Loucy (cell line): ENCODE results near the gene EFHC2.
A peak's percentile ranks its signal among the peaks of the same experiment; 100 is the strongest.

Experiments used
- H2AFZ ChIP-seq: fragments of 200-600 bp; sonication (generic); 2 replicates; pipeline ENCODE4 v1.6.0; 2016; ENCODE audit warnings: antibody characterized with exemption, mild to moderate bottlenecking, low read length, moderate library complexity
- H3F3A ChIP-seq: fragments of 200-600 bp; 2 replicates; pipeline ENCODE4 v1.6.0; 2016; ENCODE audit warnings: antibody characterized with exemption, low read depth, mild to moderate bottlenecking
- H3K27me3 ChIP-seq: fragments of 200-600 bp; sonication (generic); 2 replicates; pipeline ENCODE4 v1.6.1; 2014; ENCODE audit warnings: low read length, mild to moderate bottlenecking; ENCODE audit not compliant: insufficient read depth, poor library complexity, severe bottlenecking
- H3K36me3 ChIP-seq: fragments of 200-600 bp; sonication (generic); 2 replicates; pipeline ENCODE4 v1.6.1; 2016; ENCODE audit warnings: low read length; ENCODE audit not compliant: insufficient read depth
- H3K4me1 ChIP-seq: fragments of 200-600 bp; sonication (generic); 2 replicates; pipeline ENCODE4 v1.5.1; 2014; ENCODE audit warnings: low read length, mild to moderate bottlenecking; ENCODE audit not compliant: insufficient read depth, poor library complexity, severe bottlenecking
- H3K4me2 ChIP-seq: fragments of 200-600 bp; sonication (generic); 2 replicates; pipeline ENCODE4 v1.6.0; 2014; ENCODE audit warnings: antibody characterized with exemption, low read length, low read depth, mild to moderate bottlenecking; ENCODE audit not compliant: poor library complexity, severe bottlenecking
- H3K4me3 ChIP-seq: fragments of 200-600 bp; sonication (generic); 2 replicates; pipeline ENCODE4 v1.5.1; 2014; ENCODE audit warnings: low read length, mild to moderate bottlenecking, mixed read lengths; ENCODE audit not compliant: poor library complexity, severe bottlenecking
- H3K79me2 ChIP-seq: fragments of 200-600 bp; sonication (generic); 2 replicates; pipeline ENCODE4 v1.6.1; 2014; ENCODE audit warnings: low read length; ENCODE audit not compliant: insufficient read depth
- H3K9ac ChIP-seq: fragments of 200-600 bp; sonication (generic); 2 replicates; pipeline ENCODE4 v1.6.0; 2014; ENCODE audit warnings: mild to moderate bottlenecking, low read depth, low read length, moderate library complexity; ENCODE audit not compliant: poor library complexity, severe bottlenecking
- H3K9me2 ChIP-seq: fragments of 200-600 bp; sonication (generic); replicated peaks from 2 replicates; pipeline ENCODE4 v1.6.1; 2016; ENCODE audit warnings: low read depth, low read length, mixed read lengths
- H3K9me3 ChIP-seq: fragments of 200-600 bp; sonication (generic); 2 replicates; pipeline ENCODE4 v1.6.1; 2014; ENCODE audit warnings: mild to moderate bottlenecking, antibody characterized with exemption, low read length, low read depth; ENCODE audit not compliant: insufficient read depth
- H4K20me1 ChIP-seq: fragments of 200-600 bp; sonication (generic); 2 replicates; pipeline ENCODE4 v1.6.0; 2014; ENCODE audit warnings: antibody characterized with exemption, low read length, mild to moderate bottlenecking; ENCODE audit not compliant: insufficient read depth, poor library complexity, severe bottlenecking
- CTCF ChIP-seq: fragments of 200-600 bp; sonication (generic); conservative IDR thresholded peaks from 2 replicates; pipeline ENCODE4 v1.5.1; 2014; ENCODE audit warnings: mild to moderate bottlenecking, antibody characterized with exemption, low read length
- EZH2phosphoT487 ChIP-seq: fragments of 200-600 bp; IDR thresholded peaks from 2 replicates; pipeline ENCODE4 v1.6.1; 2018; ENCODE audit warnings: antibody characterized with exemption, mild to moderate bottlenecking, moderate library complexity, borderline replicate concordance

Gene EFHC2

DNA sequence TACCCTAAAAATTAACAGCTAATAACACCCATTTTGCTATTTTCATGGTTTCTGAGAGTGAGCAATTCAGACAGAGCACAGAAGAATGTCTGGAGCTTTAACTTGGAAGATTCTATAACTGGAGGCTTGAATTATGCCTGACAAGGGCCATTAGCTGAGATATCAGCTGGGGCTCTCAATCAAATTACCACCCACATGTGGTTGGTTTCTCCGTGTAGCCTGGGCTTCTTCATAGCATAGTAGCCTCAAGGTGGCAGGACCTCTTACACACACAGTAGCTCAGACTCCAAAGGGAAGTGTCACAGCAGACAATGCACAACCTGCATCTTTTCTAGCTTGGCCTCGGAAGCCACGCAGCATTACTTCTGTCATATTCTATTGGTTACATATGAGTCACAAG is 127.3 kb downstream of the EFHC2 start:
- Histone ChIP-seq H3K4me2 (no peak overlapping the region), H2AFZ (no peak overlapping the region), H3K36me3 (no peaks in the 10 kb centered on the region), H3K4me1 (peaks cover 12% of the 10 kb centered on the region), H3K9ac (no peak overlapping the region), H4K20me1 (no peaks in the 10 kb centered on the region), H3K9me2 (no peaks in the 10 kb centered on the region), H3F3A (no peaks in the 10 kb centered on the region), H3K27me3 (no peaks in the 10 kb centered on the region), H3K4me3 (no peak overlapping the region), H3K9me3 (no peaks in the 10 kb centered on the region), H3K79me2 (no peaks in the 10 kb centered on the region)
- TF ChIP-seq CTCF (no peak), EZH2phosphoT487 (no peak)

DNA sequence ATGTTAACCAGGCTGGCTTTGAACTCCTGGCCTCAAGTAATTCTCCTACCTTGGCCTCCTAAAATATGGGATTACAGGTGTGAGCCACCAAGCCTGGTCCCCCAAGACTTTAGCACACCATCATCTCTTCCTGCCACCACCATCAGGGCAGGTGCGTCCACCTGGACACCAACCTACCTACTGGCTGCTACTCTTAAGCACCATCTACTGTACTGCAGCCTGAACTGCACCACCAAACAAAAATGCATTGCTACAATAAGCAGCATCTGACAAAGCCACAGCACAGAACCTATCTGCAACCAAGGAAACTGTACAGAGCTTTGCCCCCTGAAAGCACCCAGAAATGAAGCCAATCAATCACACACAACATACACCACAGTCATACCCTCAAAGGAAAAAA is 139.7 kb downstream of the EFHC2 start:
- H3K79me2 ChIP-seq: no peaks in the 10 kb centered on the region
- no peaks in the 10 kb centered on the region for H3K27me3 ChIP-seq
- no peak overlapping the region for H3K9ac ChIP-seq
- H3K4me1 ChIP-seq: peaks cover 19% of the 10 kb centered on the region
- H4K20me1 ChIP-seq: no peaks in the 10 kb centered on the region
- H3F3A ChIP-seq: no peaks in the 10 kb centered on the region
- H3K9me2 ChIP-seq: no peaks in the 10 kb centered on the region
- no peak overlapping the region for H3K4me2 ChIP-seq
- H3K36me3 ChIP-seq: no peaks in the 10 kb centered on the region
- no peaks in the 10 kb centered on the region for H3K9me3 ChIP-seq
- TF ChIP-seq EZH2phosphoT487 (no peak), CTCF (peak; percentile 49)
- H2AFZ ChIP-seq: no peak overlapping the region
- no peak overlapping the region for H3K4me3 ChIP-seq

- no peaks in the 10 kb centered on the region for H3K79me2 ChIP-seq
- no peak overlapping the region for H3K4me2 ChIP-seq
- no peaks in the 10 kb centered on the region for H3K9me3 ChIP-seq
- no peaks in the 10 kb centered on the region for H3K36me3 ChIP-seq
- H3K27me3 ChIP-seq: no peaks in the 10 kb centered on the region
- peak overlapping the region; percentile 23; the same call in 1 of the 2 replicates for H2AFZ ChIP-seq
- no peaks in the 10 kb centered on the region for H3K9me2 ChIP-seq
- no peak overlapping the region for H3K4me3 ChIP-seq
- no peak for TF ChIP-seq EZH2phosphoT487
- no peak for TF ChIP-seq CTCF
- no peak overlapping the region for H3K9ac ChIP-seq
- no peaks in the 10 kb centered on the region for H3F3A ChIP-seq
- peaks cover 19% of the 10 kb centered on the region for H3K4me1 ChIP-seq
- no peaks in the 10 kb centered on the region for H4K20me1 ChIP-seq
Observed at GRCh38 chrX:44202596-44202995, 140.9 kb downstream of the EFHC2 start.
